IMR-90 (cell line): ENCODE results near the gene UBR4. TPM values are rescaled to one million over a fixed set of nuclear protein-coding genes. Genes with fewer than 3 reads are reported as not detected.

ENCODE experiments used
- ATAC-seq: fragments of 200-7000 bp; cut with Tn5 transposase; 2 replicates; pipeline ENCODE4 v1.9.1; 2020; ENCODE audit warnings: low read depth, mild to moderate bottlenecking, moderate library complexity
- BruUV-seq: library from RNA; stranded (reverse); fragments of 400-500 nt; replicated peaks from 2 replicates; lab custom pipeline; 2021; lab: Mats Ljungman, UMichigan
- CTCF ChIA-PET: fragments of 300-600 bp; formaldehyde crosslinking; extraction: SDS; loops from one replicate; lab custom pipeline; 2021; ENCODE audit warnings: antibody characterized with exemption; lab: Yijun Ruan, JAX
- POLR2A ChIA-PET: fragments of 300-600 bp; sonication (Branson Sonifier 250); formaldehyde crosslinking; loops from one replicate; lab custom pipeline; 2022; ENCODE audit warnings: antibody characterized with exemption; ENCODE audit not compliant: unreplicated experiment; lab: Charles Lee
- DNase-seq: peaks from one replicate; pipeline ENCODE4 v3.0.0; 2013
- H2AFZ ChIP-seq: replicated peaks from 2 replicates; pipeline ENCODE3; 2013; ENCODE audit warnings: low read length, mild to moderate bottlenecking; ENCODE audit not compliant: poor library complexity
- H2AK5ac ChIP-seq: 2 replicates; pipeline ENCODE4 v1.6.1; 2013; ENCODE audit warnings: low read depth, low read length, inconsistent platforms
- H2AK9ac ChIP-seq: replicated peaks from 2 replicates; pipeline ENCODE3; 2013; ENCODE audit warnings: mild to moderate bottlenecking, low read depth, low read length, moderate library complexity; ENCODE audit not compliant: poor library complexity
- H2BK120ac ChIP-seq: 2 replicates; pipeline ENCODE4 v1.6.1; 2013; ENCODE audit warnings: low read depth, low read length, inconsistent platforms
- H2BK15ac ChIP-seq: 3 replicates; pipeline ENCODE4 v1.6.1; 2013; ENCODE audit warnings: low read depth, low read length, inconsistent platforms
- H2BK20ac ChIP-seq: 2 replicates; pipeline ENCODE4 v1.6.1; 2013; ENCODE audit warnings: low read depth, mild to moderate bottlenecking, inconsistent platforms, low read length, moderate library complexity
- H2BK5ac ChIP-seq: 2 replicates; pipeline ENCODE4 v1.6.1; 2013; ENCODE audit warnings: mild to moderate bottlenecking, low read depth, low read length, inconsistent platforms; ENCODE audit not compliant: poor library complexity, severe bottlenecking
- H3K14ac ChIP-seq: replicated peaks from 2 replicates; pipeline ENCODE4 v1.6.1; 2013; ENCODE audit warnings: low read depth, low read length, inconsistent platforms
- H3K18ac ChIP-seq: 2 replicates; pipeline ENCODE4 v1.6.1; 2013; ENCODE audit warnings: low read depth, low read length, control low read depth
- H3K23ac ChIP-seq: 2 replicates; pipeline ENCODE4 v1.6.1; 2013; ENCODE audit warnings: low read depth, low read length, inconsistent platforms
- H3K27ac ChIP-seq: 2 replicates; pipeline ENCODE4 v1.5.1; 2013; ENCODE audit warnings: mild to moderate bottlenecking, control low read depth, low read length; ENCODE audit not compliant: insufficient read depth
- H3K27me3 ChIP-seq: 2 replicates; pipeline ENCODE4 v1.6.1; 2013; ENCODE audit warnings: low read length; ENCODE audit not compliant: control insufficient read depth, insufficient read depth
- H3K36me3 ChIP-seq: 2 replicates; pipeline ENCODE4 v1.6.1; 2013; ENCODE audit warnings: low read length, mixed read lengths; ENCODE audit not compliant: control insufficient read depth, insufficient read depth
- H3K4ac ChIP-seq: 2 replicates; pipeline ENCODE4 v1.6.1; 2013; ENCODE audit warnings: low read depth, low read length, inconsistent platforms
- H3K4me1 ChIP-seq: 2 replicates; pipeline ENCODE4 v1.6.1; 2013; ENCODE audit warnings: low read length, mixed read lengths; ENCODE audit not compliant: control insufficient read depth, insufficient read depth
- H3K4me2 ChIP-seq: 2 replicates; pipeline ENCODE4 v1.6.1; 2013; ENCODE audit warnings: low read depth, mild to moderate bottlenecking, control low read depth, low read length, moderate library complexity
- H3K4me3 ChIP-seq: 2 replicates; pipeline ENCODE4 v1.5.1; 2013; ENCODE audit warnings: low read depth, mild to moderate bottlenecking, control low read depth, low read length, moderate library complexity; ENCODE audit not compliant: insufficient read depth
- H3K56ac ChIP-seq: 2 replicates; pipeline ENCODE4 v1.6.1; 2013; ENCODE audit warnings: low read length, inconsistent platforms; ENCODE audit not compliant: insufficient read depth; ENCODE audit errors: extremely low read depth
- H3K79me1 ChIP-seq, 2 experiments: 2 replicates each; pipeline ENCODE4 v1.6.1; 2013; ENCODE audit warnings: low read length in 2 of 2, inconsistent platforms in 1 of 2, low read depth in 1 of 2
- H3K9ac ChIP-seq: 2 replicates; pipeline ENCODE4 v1.6.1; 2013; ENCODE audit warnings: low read depth, low read length, control low read depth
- H3K9me1 ChIP-seq: 2 replicates; pipeline ENCODE4 v1.6.1; 2013; ENCODE audit warnings: low read length, inconsistent platforms; ENCODE audit not compliant: insufficient read depth
- H3K9me3 ChIP-seq: 2 replicates; pipeline ENCODE4 v1.6.1; 2013; ENCODE audit warnings: low read length; ENCODE audit not compliant: control insufficient read depth, insufficient read depth
- H4K20me1 ChIP-seq: 2 replicates; pipeline ENCODE4 v1.6.1; 2013; ENCODE audit warnings: low read length, inconsistent platforms; ENCODE audit not compliant: insufficient read depth
- H4K5ac ChIP-seq: 2 replicates; pipeline ENCODE4 v1.6.1; 2013; ENCODE audit warnings: mild to moderate bottlenecking, low read depth, low read length, control low read depth
- H4K8ac ChIP-seq, 2 experiments: 2 replicates each; pipeline ENCODE4 v1.6.1; 2013; ENCODE audit warnings: low read depth in 2 of 2, low read length in 2 of 2, control low read depth in 1 of 2, inconsistent platforms in 1 of 2
- H4K91ac ChIP-seq: 2 replicates; pipeline ENCODE4 v1.6.1; 2013; ENCODE audit warnings: low read depth, low read length, inconsistent platforms; ENCODE audit not compliant: insufficient read depth
- BHLHE40 ChIP-seq: fragments of 150-350 bp; IDR thresholded peaks from 2 replicates; pipeline ENCODE4 v1.6.1; 2016; ENCODE audit warnings: mild to moderate bottlenecking, low read depth, low read length
- POLR2A ChIP-seq: IDR thresholded peaks from 2 replicates; pipeline ENCODE4 v1.6.1; 2012; ENCODE audit warnings: mild to moderate bottlenecking, low read depth, low read length
- RAD21 ChIP-seq: IDR thresholded peaks from 2 replicates; pipeline ENCODE4 v1.6.1; 2012; ENCODE audit warnings: low read length, improper control_type of control experiment
- WGBS, 2 experiments: methylation state at CpG; one replicate each; pipeline versions ENCODE4 v1.1.5 to v1.1.7; 2013; ENCODE audit warnings: missing lambda C conversion rate in 2 of 2; ENCODE audit not compliant: insufficient read length in 1 of 2; ENCODE audit errors: extremely low coverage in 2 of 2; 5-methylcytosine and 5-hydroxymethylcytosine counted together
- dilution Hi-C: fragments of 300-500 bp; cut with HindIII; formaldehyde crosslinking; loops from one replicate; pipeline ENCODE4 v1.14.3; 2018; ENCODE audit warnings: low sequenced_read_pairs; ENCODE audit not compliant: unreplicated experiment
- in situ Hi-C: fragments of 300-500 bp; cut with MboI; formaldehyde crosslinking; loops from 3 replicates; pipeline ENCODE4 v1.14.3; 2019; ENCODE audit warnings: low sequenced_read_pairs, inconsistent platforms, mixed read lengths
- intact Hi-C: fragments of 100-400 bp; cut with micrococcal nuclease; formaldehyde crosslinking; loops from 2 replicates; pipeline ENCODE4 v1.10.0; 2022
- polyA plus RNA-seq, 3 experiments: library from polyadenylated mRNA; depleted of rRNA; stranded (reverse); fragments of >200 nt; gene quantifications; 2 replicates each; pipeline ENCODE4 v1.2.3, GENCODE V29; 2012; ENCODE audit warnings: low replicate concordance in 1 of 3
- total RNA-seq: library from RNA; depleted of rRNA; stranded (reverse); fragments of >200 nt; gene quantifications from 2 replicates; pipeline ENCODE4 v1.2.3, GENCODE V29; 2012
- TF ChIP-seq, protein P1 (sequence below): conservative IDR thresholded peaks from 2 replicates; pipeline ENCODE4 v1.5.1; 2012; ENCODE audit warnings: mild to moderate bottlenecking, low read depth, low read length, improper control_type of control experiment

UBR4 gene
- total and polyA plus RNA-seq, 2 of the 4 experiments (the other 2 are of a cell fraction) = 87.8 to 121 TPM

DNA sequence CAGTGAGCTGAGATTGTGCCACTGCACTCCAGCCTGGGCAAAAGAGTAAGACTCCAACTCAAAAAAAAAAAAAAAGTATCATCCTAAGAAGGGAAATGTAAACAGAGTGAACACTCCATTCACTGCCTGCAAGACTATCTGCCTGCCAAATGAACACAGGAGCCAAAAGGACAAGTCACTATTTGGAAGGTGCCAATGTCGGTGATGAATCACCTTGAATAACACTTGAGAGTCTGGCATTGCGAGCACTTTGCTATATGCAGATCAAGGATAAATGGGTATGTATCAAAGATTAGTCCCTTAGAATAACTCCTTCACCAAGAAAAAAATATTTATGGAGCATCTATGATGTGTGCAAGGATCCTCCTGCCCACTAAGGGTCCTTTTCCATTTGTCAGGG lies 6.6 kb downstream of the UBR4 start:
- Histone ChIP-seq H4K5ac (no peak overlapping the region), H3K14ac (no peak overlapping the region), H3K56ac (no peak overlapping the region), H3K18ac (no peak overlapping the region), H2BK5ac (no peak overlapping the region), H3K4me2 (no peak overlapping the region), H3K4me1 (peaks cover 16% of the 10 kb centered on the region), H2BK20ac (no peak overlapping the region), H2AFZ (no peak overlapping the region), H2AK5ac (no peak overlapping the region), H2AK9ac (no peak overlapping the region), H3K9me3 (no peaks in the 10 kb centered on the region), H3K23ac (no peak overlapping the region), H3K9ac (no peak overlapping the region), H3K4me3 (no peak overlapping the region), H3K4ac (no peak overlapping the region), H3K9me1 (peaks cover 19% of the 10 kb centered on the region), H4K20me1 (peaks cover 99% of the 10 kb centered on the region), H2BK120ac (no peak overlapping the region), H4K91ac (no peak overlapping the region), H2BK15ac (no peak overlapping the region), H3K27ac (no peak overlapping the region), H3K36me3 (peaks cover 22% of the 10 kb centered on the region), H4K8ac (no peak overlapping the region), H3K27me3 (no peaks in the 10 kb centered on the region), H3K79me1 (peaks cover 8 to 72% of the 10 kb centered on the region in 2 experiments)
- ATAC-seq = peak; percentile 33
- CTCF ChIA-PET = no interaction called here
- no TSS peak for BruUV-seq
- no CpG with 5 or more reads among the region's 2 CpGs for WGBS, 2 experiments
- TF ChIP-seq BHLHE40 = 0 out of 2 replicates have a peak, but pooled peaks have one; percentile 13
- TF ChIP-seq, protein P1, sequence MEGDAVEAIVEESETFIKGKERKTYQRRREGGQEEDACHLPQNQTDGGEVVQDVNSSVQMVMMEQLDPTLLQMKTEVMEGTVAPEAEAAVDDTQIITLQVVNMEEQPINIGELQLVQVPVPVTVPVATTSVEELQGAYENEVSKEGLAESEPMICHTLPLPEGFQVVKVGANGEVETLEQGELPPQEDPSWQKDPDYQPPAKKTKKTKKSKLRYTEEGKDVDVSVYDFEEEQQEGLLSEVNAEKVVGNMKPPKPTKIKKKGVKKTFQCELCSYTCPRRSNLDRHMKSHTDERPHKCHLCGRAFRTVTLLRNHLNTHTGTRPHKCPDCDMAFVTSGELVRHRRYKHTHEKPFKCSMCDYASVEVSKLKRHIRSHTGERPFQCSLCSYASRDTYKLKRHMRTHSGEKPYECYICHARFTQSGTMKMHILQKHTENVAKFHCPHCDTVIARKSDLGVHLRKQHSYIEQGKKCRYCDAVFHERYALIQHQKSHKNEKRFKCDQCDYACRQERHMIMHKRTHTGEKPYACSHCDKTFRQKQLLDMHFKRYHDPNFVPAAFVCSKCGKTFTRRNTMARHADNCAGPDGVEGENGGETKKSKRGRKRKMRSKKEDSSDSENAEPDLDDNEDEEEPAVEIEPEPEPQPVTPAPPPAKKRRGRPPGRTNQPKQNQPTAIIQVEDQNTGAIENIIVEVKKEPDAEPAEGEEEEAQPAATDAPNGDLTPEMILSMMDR = no peak
- no peak for TF ChIP-seq RAD21
- TF ChIP-seq POLR2A = no peak
- intact Hi-C loops = no loop called here
- dilution Hi-C loops = no loop called here
- POLR2A ChIA-PET = no interaction called here
- peak; percentile 85 for DNase-seq
- in situ Hi-C loops = no loop called here
